MM.1S (cell line): Measurements from ENCODE around the gene CLEC4F.

ENCODE experiments used
- CTCF ChIP-seq: fragments of 300-600 bp; sonication (generic); IDR thresholded peaks from 2 replicates; pipeline ENCODE4 v1.5.1; 2016; ENCODE audit warnings: antibody characterized with exemption, low read length, mixed read lengths
- EZH2 ChIP-seq: fragments of 300-600 bp; sonication (generic); optimal IDR thresholded peaks from 2 replicates; pipeline ENCODE3; 2017; ENCODE audit warnings: low read depth, mild to moderate bottlenecking, antibody characterized with exemption, low read length, mixed read lengths
- EZH2phosphoT487 ChIP-seq: fragments of 300-600 bp; sonication (generic); IDR thresholded peaks from 2 replicates; pipeline ENCODE4 v1.6.1; 2018; ENCODE audit warnings: antibody characterized with exemption, low read length

- no peak for TF ChIP-seq CTCF
- no peak for TF ChIP-seq EZH2phosphoT487
- TF ChIP-seq EZH2, result no peak
Observed at GRCh38 chr2:70850925-70851324, 30.5 kb upstream of the CLEC4F start.
